Neural crest cell (in vitro differentiated cells): ENCODE results near the gene NIN. TPM values are rescaled to one million over a fixed set of nuclear protein-coding genes. Genes with fewer than 3 reads are reported as not detected.

ENCODE experiments used
- DNase-seq: peaks from one replicate; pipeline ENCODE4 v3.0.0; 2021; ENCODE audit warnings: low read depth, mixed read lengths, low spot score
- H3K27ac Mint-ChIP-seq: one replicate; pipeline ENCODE4 v1.8.0; 2021; ENCODE audit warnings: mild to moderate bottlenecking, mixed read lengths; ENCODE audit not compliant: unreplicated experiment
- H3K27me3 Mint-ChIP-seq: 2 replicates; pipeline ENCODE4 v1.8.0; 2021; ENCODE audit warnings: low read depth, mild to moderate bottlenecking, mixed read lengths
- H3K36me3 Mint-ChIP-seq: 2 replicates; pipeline ENCODE4 v1.8.0; 2021; ENCODE audit warnings: low read depth, mild to moderate bottlenecking, mixed read lengths
- H3K4me1 Mint-ChIP-seq: 2 replicates; pipeline ENCODE4 v1.8.0; 2021; ENCODE audit warnings: mixed read lengths
- H3K4me3 Mint-ChIP-seq: one replicate; pipeline ENCODE4 v1.8.0; 2021; ENCODE audit warnings: mild to moderate bottlenecking, mixed read lengths
- H3K9me3 Mint-ChIP-seq: 2 replicates; pipeline ENCODE4 v1.8.0; 2021; ENCODE audit warnings: mixed read lengths
- total RNA-seq: library from RNA; stranded (reverse); gene quantifications from 2 replicates; pipeline ENCODE4 v1.2.1, GENCODE V29; 2021
- TF ChIP-seq, protein P1 (sequence below): fragments of 200-600 bp; sonication (generic); conservative IDR thresholded peaks from 2 replicates; pipeline ENCODE4 v1.5.0; 2021; ENCODE audit warnings: antibody characterized with exemption, mild to moderate bottlenecking

Gene NIN
- total RNA-seq, 1 donor from 2014 or later, result 94.9 TPM

DNA sequence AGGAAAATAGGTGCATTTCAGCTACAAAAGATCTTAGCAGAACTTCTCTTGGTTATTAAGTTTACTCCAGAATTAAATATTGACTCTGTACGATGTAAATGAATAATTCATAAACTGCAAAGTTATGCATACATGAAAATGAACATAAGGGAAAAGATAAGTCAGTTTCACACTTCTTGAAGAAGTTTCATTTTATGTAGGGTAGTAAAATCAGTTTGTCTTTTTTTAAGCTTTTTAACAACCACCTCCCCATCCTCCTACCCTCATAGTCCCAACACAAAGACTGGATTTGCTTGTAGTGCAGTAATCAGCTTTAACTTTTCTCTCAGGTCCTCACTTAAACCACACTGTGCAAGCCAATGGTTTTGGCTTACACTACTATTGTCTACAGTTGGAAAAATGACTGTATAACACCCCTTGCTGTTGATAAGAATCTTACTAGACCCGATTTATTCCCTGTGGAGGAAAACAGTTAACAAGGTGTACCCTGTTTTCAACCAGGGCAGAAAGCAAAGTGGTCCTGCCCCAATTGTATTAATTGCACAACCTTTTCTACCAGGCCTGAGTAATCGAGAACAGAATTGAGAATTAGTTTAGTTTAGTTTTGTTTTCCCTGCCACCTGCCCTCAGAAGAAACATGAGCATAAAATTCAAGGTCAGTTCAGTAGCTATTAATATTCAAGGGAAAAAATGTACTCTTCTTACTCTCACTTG is 44.1 kb downstream of the NIN start:
- no peak overlapping the region for H3K4me3 Mint-ChIP-seq
- TF ChIP-seq, protein P1, sequence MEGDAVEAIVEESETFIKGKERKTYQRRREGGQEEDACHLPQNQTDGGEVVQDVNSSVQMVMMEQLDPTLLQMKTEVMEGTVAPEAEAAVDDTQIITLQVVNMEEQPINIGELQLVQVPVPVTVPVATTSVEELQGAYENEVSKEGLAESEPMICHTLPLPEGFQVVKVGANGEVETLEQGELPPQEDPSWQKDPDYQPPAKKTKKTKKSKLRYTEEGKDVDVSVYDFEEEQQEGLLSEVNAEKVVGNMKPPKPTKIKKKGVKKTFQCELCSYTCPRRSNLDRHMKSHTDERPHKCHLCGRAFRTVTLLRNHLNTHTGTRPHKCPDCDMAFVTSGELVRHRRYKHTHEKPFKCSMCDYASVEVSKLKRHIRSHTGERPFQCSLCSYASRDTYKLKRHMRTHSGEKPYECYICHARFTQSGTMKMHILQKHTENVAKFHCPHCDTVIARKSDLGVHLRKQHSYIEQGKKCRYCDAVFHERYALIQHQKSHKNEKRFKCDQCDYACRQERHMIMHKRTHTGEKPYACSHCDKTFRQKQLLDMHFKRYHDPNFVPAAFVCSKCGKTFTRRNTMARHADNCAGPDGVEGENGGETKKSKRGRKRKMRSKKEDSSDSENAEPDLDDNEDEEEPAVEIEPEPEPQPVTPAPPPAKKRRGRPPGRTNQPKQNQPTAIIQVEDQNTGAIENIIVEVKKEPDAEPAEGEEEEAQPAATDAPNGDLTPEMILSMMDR, result no peak
- H3K36me3 Mint-ChIP-seq, result peaks cover 11% of the 10 kb centered on the region
- no peak overlapping the region for H3K27ac Mint-ChIP-seq
- no peaks in the 10 kb centered on the region for H3K27me3 Mint-ChIP-seq
- H3K9me3 Mint-ChIP-seq, result no peaks in the 10 kb centered on the region
- peaks cover 33% of the 10 kb centered on the region for H3K4me1 Mint-ChIP-seq
- no peak for DNase-seq

DNA sequence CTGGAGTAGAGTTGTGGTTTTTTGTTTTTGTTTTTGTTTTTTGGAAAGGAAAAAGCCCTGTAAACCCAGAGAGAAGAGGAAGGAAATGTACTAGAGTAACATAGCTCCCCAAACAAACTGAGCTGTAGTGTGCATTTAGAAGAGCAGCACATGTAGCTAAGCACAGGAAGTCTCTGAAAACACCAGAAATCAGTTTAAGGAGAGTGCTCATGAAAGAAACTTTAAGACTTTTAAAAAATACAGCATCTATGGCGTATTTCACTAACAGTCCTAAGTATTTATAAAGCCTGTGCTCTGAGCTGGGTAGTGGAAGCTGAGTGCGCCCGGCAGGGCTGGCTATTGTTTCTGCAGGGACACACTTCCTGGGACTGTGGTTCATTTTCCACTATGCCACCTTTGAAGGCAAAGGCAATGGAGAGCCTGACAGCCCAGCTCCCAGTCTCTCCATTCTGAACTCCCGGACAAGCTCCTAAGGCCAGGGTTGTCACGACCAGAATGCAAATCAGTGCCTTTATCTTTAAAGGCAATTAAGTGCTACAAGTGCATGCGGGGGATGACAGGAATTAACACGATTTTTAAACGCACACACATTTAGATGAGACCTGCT is 45.4 kb downstream of the NIN start:
- DNase-seq, result no peak
- H3K4me1 Mint-ChIP-seq, result peaks cover 33% of the 10 kb centered on the region
- H3K27me3 Mint-ChIP-seq, result no peaks in the 10 kb centered on the region
- peak overlapping the region; percentile 35 for H3K4me3 Mint-ChIP-seq
- H3K36me3 Mint-ChIP-seq, result peaks cover 2% of the 10 kb centered on the region
- no peaks in the 10 kb centered on the region for H3K9me3 Mint-ChIP-seq
- H3K27ac Mint-ChIP-seq, result no peak overlapping the region
- TF ChIP-seq, protein P1, result no peak

DNA sequence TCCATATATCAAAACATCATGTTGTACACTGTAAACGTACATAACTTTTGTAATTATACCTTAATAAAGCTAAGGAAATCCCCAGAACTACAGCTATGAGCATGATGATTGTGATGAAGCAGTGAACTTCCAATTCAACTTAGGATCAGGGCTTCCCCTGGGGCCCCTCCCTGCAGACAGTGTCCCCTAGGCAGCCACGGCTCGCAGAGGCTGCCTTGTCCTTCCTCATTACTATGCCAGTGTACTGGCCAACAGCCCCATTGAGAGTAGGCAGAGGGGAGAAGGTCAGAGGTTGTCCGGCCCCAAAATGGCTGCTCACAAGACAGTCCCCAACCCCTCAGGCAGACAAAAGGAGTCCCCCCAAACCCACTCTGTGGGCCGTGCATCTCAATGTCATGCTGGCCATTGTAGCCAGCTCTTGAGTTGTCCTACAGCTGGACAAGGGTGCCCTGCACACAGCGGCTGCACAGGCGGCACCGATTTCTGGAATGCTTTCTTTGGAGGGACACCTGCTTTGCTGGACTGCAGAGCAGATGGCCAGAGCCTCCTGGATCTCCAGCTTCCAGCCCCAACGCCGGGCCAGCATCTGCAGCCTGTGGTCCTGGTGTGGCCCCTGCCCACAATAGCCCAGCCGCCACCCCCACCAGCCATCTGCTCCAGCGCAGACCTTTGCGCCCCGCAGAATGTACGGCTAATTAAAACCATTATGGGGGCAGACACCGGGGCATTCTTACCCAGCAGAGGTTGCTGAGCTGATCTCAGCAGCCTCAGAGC is 46.1 kb downstream of the NIN start:
- Mint-ChIP-seq H3K4me1 (peaks cover 33% of the 10 kb centered on the region), H3K27me3 (no peaks in the 10 kb centered on the region), H3K36me3 (no peaks in the 10 kb centered on the region), H3K9me3 (no peaks in the 10 kb centered on the region), H3K27ac (no peak overlapping the region), H3K4me3 (peak overlapping the region; percentile 35)
- DNase-seq, result no peak
- TF ChIP-seq, protein P1, result no peak

DNA sequence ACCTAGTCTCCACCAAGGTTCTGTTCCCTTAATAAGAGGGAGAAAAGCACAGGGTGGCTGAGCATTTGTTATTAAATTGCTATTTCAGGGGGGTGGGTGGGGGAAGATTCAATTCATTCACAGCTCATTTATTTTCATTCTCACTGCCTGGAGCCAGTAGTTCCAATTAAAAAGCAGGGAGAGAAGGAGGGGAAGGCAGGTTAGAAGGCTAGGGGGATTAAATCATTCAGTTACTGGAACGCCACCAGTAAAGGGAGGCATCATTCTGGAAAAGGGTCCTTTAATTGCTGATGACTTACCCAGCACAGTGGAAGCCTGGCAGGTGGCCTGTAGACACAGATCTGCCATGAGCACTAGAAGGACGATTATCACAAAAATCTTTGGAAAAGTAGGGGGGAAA is 47.4 kb downstream of the NIN start:
- Mint-ChIP-seq H3K27me3 (no peaks in the 10 kb centered on the region), H3K27ac (peak overlapping the region; percentile 85), H3K36me3 (peaks cover 2% of the 10 kb centered on the region), H3K9me3 (no peaks in the 10 kb centered on the region), H3K4me1 (peaks cover 33% of the 10 kb centered on the region), H3K4me3 (no peak overlapping the region)
- TF ChIP-seq, protein P1, result no peak
- DNase-seq, result no peak

DNA sequence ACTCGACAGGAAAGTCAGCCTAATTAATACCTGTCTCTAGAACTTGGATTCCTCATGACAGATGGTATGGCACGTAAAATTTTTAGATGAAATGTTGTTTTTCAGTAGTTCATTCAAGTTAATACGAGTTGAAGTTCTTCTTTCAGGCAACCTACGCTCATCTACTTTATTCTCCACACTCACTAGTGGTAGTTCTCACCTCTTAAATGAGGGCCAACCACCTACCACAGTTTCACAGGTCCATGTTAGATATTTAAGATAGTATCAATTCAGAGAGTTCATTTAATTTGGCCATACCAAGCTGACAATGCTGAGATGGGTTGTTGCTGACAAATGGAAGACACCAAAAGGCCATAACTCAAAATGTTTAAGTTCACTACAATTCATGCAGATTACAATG is 50.6 kb downstream of the NIN start:
- TF ChIP-seq, protein P1, result no peak
- H3K27me3 Mint-ChIP-seq, result no peaks in the 10 kb centered on the region
- no peak overlapping the region for H3K27ac Mint-ChIP-seq
- H3K9me3 Mint-ChIP-seq, result no peaks in the 10 kb centered on the region
- DNase-seq, result no peak
- H3K4me1 Mint-ChIP-seq, result peaks cover 13% of the 10 kb centered on the region
- H3K36me3 Mint-ChIP-seq, result peaks cover 5% of the 10 kb centered on the region
- no peak overlapping the region for H3K4me3 Mint-ChIP-seq
